AG08396 (cell line): ENCODE measurements around the gene OR2H1.

ENCODE experiments used
- DNase-seq: peaks from one replicate; pipeline ENCODE4 v3.0.0; 2012; ENCODE audit warnings: low spot score, mixed read lengths

The OR2H1 gene

DNA sequence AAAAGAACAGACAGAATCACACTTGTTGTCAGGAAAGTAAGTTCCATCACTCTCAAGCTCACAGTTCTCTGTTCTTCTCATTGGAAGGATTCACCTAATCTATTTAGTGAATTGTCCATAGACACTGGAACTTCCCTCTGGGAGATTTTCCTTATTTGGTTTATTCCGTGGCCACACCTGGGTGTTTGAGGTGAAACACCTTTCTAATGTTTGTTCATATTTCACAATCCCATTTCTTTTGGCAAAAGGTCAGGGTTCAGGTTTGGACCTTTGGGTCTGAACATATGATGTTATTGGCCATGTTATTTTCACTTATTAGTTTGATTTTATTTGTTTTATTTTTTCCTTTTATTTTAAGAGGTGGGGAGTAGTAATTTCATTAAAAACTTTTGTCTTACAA, 26.8 kb downstream of the OR2H1 start:
- no peak for DNase-seq

DNA sequence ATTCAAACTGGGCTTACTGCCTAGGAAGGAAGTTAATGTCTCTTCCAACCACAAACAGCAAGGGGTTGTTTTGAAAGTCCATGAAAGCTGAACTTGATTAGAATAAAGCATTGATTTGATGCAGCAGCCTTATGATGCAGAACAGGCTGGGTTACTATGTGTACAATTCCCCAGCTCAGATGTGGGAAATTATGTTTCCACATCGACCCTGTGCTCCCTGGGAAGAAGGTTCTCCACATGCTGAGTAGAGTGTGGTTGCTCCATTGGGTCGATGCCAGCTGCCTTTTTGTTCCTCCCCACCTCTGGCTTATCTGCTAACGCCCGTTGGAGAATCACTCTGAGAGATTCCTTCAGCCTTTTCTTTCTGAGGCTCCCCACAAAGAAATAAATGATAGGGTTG, 29.6 kb downstream of the OR2H1 start:
- no peak for DNase-seq

DNA sequence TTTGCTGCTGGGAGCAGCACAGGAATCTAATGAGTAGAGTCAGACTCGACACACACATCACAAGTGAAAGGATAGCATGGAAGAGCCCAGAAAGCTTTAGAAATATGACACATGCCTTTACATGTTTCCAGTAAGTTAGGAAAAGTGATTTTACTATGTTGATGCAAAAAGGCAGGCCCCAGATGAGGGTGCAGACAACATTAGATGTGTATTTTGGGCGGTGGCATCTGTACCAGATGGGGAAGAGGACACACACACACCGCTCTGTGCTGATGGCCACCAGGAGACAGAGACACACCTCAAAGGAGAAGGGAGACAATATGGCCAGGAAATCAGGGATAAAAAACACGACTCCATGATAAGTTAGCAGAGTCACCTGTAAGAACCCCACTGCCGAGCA, 30.2 kb downstream of the OR2H1 start:
- DNase-seq = no peak

DNA sequence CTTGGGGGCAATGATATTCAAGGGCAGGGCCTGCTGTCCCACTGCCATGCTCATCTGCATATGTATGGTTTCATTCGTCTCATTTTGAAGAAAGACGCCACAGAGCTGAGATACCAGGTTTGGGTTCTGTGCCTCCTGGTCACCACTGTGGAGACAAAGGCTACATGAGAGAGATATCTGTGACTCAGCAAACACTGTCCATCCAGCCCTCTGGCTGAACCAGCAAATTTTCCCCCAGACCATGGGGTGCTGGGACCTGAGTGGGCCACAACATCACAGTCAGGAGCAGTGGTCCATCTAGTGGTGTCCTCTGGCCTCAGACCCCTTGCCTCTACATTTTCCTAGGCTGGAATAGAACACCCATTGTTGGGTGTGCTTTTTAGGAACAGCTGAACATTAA, 30.7 kb downstream of the OR2H1 start, which contains the start of gene MAS1L:
Gene MAS1L, minus strand, starts transcription at position 297 of the 400 bp plus-strand sequence. Its CDS starts 54 bp downstream, at position 243.
- no peak for DNase-seq

DNA sequence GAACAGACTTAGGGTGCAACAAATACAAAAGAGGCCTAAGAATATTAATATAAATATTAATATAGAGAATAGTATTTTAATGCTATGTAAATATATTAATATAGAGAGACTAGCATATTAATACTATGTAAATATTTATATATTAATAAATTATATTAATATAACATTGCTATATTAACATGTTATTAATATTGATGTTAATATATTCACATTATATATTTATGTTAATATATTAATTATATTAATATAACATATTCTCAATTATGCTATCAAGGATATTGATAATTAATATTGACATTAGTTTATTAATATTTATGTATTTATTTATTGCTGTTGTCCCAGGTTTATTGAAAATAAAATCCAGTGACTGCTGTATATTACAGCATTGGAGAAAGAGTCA, 31.9 kb downstream of the OR2H1 start:
- no peak for DNase-seq

DNA sequence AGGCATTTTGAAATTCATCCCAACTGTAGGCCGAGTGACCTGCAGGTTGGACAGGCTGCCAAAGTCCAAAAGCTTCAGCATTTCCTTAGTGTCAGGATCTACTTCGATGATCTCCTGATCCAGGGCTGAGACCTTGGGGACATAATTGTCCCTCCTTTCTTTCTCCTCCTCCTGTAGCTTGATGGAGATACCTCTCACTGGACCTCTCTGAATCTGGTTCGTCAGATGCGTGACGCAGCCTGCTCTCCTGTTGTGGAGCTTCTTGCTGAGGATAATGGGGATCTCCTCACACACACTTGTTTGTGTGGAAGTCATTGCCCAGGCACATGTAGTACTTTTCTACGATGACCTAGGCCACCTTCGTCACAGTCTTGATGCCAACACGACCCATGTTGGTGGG, 32.3 kb downstream of the OR2H1 start:
- DNase-seq = no peak

DNA sequence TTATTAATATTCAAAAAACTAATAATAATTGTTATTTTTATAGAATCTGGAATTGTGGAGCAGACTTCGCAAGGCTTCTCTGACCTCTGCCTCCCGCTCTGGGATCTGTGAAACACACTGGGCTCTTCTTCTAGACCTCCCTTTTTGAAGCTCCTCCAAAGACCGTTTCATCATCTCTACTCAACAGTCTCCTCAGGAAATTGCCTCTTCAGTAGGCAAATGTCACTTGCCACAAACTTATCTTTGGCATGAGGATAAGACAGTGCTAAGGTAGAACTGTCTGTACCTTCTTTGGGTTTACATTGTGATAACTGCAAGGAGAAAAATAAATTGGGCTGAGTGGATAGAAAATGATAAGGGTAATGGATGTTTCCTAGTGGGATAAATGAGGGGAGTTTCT, 33.1 kb downstream of the OR2H1 start:
- DNase-seq = no peak

DNA sequence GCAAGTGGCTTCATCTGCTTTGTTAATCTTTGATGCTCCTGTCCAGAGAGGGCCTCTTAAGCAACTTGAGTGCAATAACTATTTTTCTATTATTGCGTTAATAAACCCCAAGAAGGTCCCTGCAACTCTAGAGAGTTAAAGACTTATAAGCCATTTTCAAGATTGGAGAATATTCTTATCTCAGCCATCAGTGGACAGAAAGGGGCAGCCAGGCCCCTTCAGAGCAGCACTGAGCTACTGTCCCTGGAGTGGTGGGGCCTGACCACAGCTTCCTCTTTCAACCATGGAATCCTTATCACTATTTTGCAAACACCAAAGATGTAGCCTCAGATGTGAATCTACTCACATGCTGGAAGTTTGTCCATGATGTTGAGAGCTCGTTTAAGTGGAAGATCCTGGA, 33.6 kb downstream of the OR2H1 start:
- no peak for DNase-seq

DNA sequence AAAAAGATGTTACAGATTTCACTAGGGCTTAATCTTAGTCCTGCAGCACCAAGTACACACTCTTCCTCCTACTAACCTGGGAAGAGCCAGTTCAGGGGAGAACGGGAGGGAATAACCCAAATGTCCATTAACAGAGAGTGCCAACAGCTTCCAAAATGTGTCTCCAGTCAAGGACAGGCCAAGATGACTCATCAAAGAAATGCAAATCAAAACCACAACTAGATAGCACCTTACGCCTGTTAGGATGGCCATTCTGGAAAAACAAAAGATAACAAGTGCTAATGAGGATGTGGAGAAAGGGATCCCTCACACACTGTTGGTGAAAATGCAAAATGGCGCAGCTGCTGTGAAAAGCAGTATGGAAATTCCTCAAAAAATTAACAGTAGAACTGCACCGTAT, 34.6 kb downstream of the OR2H1 start:
- no peak for DNase-seq

DNA sequence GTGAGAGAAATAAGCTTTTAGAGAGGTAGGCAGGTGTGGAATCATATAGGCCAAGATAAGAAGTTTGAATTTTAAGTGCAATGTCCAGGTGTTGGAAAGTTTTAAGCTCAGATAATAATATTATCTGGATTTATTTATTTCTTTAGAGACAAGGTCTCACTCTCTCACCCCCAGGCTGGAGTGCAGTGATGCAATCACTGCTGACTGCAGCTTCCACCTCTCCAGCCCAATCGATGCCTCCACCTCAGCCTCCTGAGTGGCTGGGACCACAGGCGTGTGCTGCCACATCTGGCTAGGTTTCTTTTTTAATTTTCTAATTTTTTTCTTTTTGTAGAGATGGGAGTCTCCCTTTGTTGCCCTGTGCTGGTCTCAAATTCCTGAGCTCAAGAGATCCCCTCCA, 36.3 kb downstream of the OR2H1 start:
- no peak for DNase-seq

DNA sequence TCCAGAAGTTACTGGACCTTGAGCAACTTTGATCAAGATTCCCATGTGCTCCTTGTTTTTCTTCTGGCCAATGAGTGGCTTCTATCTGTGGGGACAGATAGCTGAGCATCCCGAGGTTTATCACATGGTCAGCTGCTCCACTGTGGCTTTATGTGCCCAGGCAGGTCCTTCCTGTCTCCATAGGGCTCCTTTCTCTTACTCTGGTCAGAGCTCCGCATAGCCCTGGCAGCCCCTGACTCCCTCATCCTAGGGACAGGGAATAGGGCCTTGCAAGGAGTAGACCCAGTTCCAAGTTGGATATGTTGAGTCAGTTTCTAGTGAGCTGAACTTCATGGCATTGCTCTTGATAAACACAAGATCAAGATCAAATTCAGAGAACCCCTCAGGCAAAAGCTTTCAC, 37.2 kb downstream of the OR2H1 start:
- DNase-seq = no peak

DNA sequence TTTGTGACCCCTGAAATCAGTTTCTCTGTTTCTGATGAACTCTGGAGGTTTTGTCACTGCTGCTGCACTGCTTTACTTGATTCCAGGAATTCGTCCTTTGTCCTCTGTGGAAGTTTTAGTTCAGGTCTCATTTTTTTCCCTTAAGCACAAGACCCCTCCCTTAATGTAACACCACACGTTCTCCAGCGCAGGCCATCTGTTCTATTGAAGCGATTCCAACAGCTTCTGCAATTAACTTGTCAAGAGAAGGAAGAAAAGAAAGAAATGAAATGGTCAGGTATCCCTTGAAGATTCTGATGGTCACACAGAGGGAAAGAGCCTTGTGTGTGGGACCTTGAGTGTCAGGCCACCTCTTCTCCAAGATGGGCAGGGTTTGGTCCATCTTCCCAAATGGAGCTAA, 38.6 kb downstream of the OR2H1 start:
- DNase-seq = no peak

DNA sequence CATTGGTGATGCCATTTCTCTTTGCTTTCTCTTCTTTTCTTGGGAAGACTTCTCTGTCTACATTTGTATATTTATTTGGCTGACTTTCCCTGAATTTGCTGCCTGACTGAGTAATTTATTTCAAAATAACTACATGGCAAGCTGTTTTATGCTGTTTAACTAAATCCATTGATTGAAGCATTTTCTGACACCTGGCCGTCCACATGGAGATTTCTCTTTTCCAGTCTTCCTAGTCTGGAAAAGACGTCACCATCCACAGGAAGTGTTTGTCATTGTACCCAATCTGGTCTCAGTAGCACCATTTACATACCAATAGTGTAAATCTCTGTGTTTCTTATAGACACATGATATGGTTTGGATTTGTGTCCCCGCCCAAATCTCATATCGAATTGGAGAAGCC, 40.0 kb downstream of the OR2H1 start:
- DNase-seq = no peak

DNA sequence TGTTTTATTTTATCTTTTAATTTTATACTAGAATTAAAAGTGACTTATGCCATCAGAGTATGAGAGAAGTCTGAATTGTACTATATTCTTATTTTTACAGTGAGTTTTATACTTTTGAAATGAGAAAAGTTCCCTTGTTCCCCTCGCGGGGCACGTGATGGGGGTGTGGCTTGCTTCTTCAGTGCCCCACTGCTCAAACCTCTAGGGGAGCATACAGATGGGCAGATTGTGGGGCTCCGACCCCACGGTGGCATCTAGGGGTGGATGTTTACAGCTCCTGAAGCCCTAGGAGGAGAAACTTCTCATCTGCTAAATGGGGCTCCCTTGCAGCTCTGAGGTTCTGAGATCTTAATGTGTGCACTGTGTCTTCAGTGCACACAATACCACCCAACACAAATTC, 42.7 kb downstream of the OR2H1 start:
- no peak for DNase-seq

DNA sequence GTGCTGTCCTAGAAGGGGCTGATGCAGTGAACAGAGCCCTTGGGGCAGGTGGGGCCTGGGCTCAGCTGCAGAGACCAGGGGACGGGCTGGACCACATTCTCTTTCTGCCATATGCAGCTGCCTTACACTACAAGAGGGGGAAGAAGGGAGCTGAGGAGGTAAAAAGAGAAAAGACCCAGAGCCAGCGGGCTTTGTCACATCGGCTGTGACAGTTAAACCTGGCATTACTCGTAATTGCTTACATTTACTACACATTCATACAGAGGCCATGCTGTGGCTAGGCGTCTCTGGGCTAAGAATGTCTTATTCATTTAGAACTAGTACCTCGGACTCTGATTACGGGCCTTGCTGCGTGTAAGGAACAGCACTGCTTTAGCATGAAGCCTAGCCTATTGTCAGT, 43.6 kb downstream of the OR2H1 start:
- DNase-seq = no peak

DNA sequence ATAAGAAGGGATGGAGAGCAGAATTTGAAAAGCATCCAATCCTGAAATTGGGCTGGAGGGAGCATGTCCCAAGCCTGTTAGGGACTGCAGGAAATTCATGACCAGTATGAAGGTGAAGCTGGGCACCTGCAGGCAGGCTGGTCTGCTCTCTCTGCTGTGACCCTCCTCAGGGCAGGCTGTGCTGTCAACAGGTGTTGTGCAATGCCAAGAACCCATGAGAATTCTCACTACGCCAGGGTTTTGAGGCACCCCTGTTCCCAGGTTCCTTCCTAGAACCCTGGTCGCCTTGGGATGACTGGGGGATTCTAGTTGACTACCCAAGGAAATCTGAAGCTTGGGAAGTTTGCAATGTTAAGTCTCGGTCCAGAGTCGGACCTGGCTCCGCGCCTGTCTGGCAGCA, 44.2 kb downstream of the OR2H1 start:
- no peak for DNase-seq

DNA sequence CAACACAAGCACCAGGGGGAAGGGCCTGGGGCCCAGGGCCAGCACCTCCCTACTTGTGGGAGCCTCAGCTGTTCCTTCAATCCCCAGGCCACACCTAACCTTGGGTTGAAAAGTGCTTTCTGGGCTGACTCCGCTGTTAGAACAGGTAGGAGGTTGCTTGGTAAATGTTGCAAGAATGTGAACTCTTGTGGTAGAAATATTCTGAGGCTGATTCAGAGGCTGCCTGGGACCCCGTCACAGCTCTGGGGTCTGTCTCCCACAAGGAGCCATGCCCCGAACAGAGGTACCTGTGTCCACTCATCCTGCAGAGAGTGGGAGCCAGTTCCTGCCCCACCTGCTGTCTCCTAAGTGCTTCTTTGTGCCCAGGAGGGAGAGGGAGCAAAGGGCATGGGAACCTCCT, 45.2 kb downstream of the OR2H1 start:
- DNase-seq = no peak

DNA sequence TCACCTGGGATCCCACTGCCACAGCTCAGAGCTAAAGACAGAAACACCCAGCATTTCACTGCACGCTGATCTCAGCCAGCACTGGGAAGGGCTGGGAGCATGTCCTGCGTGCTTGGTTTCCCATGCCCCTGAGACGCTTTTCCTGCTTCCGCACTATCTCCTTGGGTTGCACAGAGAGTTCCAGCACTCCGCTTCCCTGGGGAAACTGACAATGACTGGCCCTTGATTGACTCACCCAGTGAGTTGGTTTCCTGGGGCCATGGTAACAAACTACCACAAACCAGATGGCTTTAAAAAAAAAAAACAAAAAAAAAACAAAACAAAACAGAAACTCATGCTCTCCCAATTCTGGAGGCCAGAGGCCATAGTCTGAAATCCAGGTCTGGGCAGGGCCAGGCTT, 45.6 kb downstream of the OR2H1 start:
- DNase-seq = no peak

DNA sequence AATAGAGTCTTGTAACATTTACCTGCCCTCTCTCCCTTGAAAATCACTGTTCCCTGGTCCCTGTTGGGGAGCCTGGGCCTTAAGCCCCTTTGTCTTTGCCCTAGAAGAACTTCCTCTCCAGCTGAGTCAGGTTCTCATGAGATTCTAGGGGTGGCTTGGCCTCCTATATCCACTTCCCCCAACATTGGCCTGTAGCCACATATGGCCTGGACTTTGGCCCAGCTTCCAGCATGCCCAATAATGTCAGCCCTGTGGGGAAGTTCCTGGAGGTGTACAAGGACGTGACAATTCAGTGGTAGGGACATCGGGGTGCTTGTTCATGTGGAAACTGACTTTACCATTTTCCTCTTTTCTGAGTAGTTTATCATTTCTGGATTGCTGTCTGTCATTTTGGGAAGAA, 48.0 kb downstream of the OR2H1 start:
- DNase-seq = no peak

DNA sequence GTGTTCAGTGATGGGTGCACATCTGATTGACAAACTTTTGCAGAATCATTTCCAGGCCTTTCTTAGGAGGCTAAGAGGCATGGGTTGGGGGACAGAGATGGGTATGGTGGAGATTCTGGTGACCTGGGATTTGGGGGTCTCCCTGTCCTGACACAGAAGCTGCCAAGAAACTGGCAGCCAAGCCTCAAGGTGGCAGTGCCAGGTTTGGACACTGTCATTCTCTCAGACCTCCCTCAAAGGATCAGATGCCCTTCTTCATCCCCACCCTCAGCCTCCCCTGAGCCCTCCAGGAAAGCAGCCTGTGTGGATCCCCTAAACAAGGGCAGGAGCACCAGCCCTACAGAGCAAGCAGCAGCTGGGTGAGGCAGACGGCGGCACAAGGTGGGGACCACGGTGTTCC, 48.9 kb downstream of the OR2H1 start:
- DNase-seq = no peak

DNA sequence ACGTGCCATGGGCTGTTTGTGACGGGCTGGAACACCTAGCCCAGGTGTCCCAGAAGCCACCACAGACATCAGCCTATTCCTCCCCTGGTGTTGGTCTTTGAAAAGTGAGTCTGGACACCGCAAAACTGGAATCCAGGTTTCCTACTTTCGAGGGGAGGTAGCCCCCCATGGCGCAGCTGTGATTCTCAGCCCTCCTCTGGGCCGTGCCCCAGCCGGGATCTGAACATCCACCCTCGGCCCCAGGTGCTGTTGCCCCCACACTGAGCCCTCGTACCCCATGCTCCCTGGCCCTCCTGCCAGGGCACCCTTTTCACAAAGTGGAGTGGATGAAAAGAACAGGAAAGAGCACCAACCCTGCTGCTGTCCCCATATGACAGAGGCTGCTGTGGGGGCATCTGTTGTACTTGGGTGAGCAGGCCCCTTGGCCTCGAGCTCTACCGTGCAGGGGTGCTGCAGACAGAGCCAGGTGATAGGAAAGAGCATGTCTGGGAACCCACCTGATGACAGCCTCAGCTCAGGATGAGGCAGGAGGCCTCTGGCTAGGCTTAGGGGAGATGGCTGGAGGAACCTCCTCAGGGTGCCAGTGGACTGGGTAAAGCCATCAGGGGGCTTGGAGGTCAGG, 49.6 kb downstream of the OR2H1 start:
- no peak for DNase-seq

DNA sequence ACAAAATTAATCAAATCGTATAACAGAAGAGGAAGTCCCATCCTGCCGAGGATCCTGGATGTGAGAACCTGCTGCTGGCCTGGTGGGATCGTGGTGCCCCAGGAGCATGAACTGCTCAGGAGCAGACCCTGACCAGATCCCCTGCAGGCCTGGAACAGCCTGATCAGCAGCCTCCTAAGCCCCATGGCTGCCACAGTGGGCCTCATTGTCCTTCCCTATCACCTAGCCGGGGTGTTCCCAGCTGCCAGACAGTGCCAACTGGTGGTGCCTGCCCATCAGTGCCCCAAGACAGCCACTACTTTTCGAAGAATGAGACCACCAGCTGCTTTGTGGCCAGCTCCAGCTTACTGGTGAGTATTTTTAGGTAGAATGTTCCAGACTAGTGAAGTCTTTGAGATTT, 50.4 kb downstream of the OR2H1 start:
- DNase-seq = no peak

DNA sequence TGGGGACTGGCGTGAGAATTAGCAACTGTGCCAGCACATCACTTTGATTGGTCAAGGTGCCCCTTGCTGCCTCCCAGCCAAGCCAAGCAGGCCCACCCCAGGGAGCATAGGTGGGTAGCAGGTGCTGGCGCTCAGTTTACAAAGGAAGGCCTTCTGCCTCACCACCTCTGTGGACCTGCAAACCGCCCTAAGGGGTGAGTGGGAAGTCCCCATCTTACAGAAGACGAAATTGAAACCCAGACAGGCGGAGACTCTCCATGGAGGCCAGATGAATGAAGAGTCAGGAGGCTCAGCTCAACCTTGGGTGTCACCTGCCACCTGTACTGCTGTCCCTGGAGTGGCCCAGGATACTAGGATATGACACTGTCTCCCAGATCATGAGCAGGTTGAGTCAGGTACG, 52.3 kb downstream of the OR2H1 start:
- no peak for DNase-seq

DNA sequence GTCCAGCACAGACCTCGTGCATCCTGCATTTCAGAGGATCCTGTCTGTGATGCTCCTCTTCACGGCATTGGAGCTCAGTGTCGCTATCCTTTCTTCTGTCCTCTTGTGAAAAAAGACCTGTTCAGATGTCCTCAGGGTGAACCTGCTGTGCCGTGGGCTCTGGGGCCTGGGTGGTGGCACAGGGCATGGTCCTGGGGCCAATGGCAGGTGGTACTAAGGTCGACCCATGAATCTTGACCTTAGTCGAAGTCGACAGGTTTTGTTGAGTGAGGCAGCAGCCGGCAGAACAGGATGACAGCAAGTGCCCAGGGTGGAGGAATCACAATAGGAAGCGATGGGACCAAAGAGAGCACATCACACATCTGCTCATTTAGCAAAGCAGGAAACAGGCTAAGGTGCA, 52.8 kb downstream of the OR2H1 start:
- DNase-seq = no peak

DNA sequence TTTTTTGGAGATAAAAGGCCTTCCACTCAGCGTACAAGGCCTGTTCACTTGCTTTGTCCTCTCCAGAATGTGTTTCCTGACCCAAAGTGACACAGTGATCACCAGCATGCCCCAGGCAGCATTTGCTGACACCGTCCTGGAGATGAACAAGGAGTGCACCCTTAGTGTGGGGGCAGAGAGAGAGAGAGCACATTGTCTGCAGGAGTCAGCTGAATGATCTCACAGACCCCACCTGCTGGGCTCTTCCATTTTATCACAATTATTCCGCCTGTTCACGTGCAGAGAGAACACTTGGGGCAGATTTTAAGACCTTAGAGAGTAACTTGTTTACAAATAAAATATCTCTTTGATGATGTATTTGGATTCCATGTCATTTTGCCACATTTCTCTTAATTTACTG, 53.2 kb downstream of the OR2H1 start:
- DNase-seq = no peak
